ENCODE measurements around the gene MCAM. TPM values are rescaled to one million over a fixed set of nuclear protein-coding genes. Genes with fewer than 3 reads are reported as not detected.

MCAM gene
- total RNA-seq, 1 experiment from 2014 or later, result 124 TPM

- Histone ChIP-seq H3K27ac (ENCODE audit: low read length) (no peak overlapping the region), H4K20me1 (ENCODE audit: low read length) (no peaks in the 10 kb centered on the region), H3F3A (ENCODE audit: low read length, unreplicated experiment) (no peaks in the 10 kb centered on the region), H3K4me3 (ENCODE audit: low read length) (no peak overlapping the region), H3K4me2 (ENCODE audit: low read length) (no peak overlapping the region), H3K9ac (ENCODE audit: low read length) (no peak overlapping the region), H3K79me2 (ENCODE audit: low read length) (no peaks in the 10 kb centered on the region), H2AFZ (ENCODE audit: low read length) (no peak overlapping the region), H3K27me3 (ENCODE audit: low read length) (no peaks in the 10 kb centered on the region), H3K9me3 (ENCODE audit: low read length) (no peaks in the 10 kb centered on the region), H3K36me3 (ENCODE audit: low read depth, low read length) (peaks cover 52% of the 10 kb centered on the region; the same call in 1 of the 2 replicates), H3K4me1 (ENCODE audit: insufficient read depth, low read length) (no peaks in the 10 kb centered on the region), H3K9me2 (replicated peaks; ENCODE audit: low read length) (no peaks in the 10 kb centered on the region)
- ChIA-PET CTCF (interaction anchor here (0.7 kb wide), 1 partner anchor 22 kb away, joined by 5 read pairs; no protein-coding TSS in a partner anchor), POLR2A (ENCODE audit: unreplicated experiment) (interaction anchor here (0.6 kb wide), 1 partner anchor 27 kb away, joined by 7 read pairs; no protein-coding TSS in a partner anchor)
- 0 out of 2 replicates have a peak, but pooled peaks have one; percentile 12 for ATAC-seq
- intact Hi-C loops (cut with micrococcal nuclease), result no loop called here
- no TSS peak for BruUV-seq (replicated peaks)
- no peak for TF ChIP-seq EZH2phosphoT487 (IDR thresholded peaks at IDR 0.05; ENCODE audit: borderline replicate concordance, low read length)
- no peak for TF ChIP-seq EZH2 (IDR thresholded peaks at IDR 0.05; ENCODE audit: low read length, unreplicated experiment)
- TF ChIP-seq CTCF (conservative IDR thresholded peaks at IDR 0.05; ENCODE audit: low read depth, low read length), result no peak
- DNase-seq, result no peak
These were observed 10.5 kb downstream of the MCAM start for GRCh38 chr11:119306373-119306890.

DNA sequence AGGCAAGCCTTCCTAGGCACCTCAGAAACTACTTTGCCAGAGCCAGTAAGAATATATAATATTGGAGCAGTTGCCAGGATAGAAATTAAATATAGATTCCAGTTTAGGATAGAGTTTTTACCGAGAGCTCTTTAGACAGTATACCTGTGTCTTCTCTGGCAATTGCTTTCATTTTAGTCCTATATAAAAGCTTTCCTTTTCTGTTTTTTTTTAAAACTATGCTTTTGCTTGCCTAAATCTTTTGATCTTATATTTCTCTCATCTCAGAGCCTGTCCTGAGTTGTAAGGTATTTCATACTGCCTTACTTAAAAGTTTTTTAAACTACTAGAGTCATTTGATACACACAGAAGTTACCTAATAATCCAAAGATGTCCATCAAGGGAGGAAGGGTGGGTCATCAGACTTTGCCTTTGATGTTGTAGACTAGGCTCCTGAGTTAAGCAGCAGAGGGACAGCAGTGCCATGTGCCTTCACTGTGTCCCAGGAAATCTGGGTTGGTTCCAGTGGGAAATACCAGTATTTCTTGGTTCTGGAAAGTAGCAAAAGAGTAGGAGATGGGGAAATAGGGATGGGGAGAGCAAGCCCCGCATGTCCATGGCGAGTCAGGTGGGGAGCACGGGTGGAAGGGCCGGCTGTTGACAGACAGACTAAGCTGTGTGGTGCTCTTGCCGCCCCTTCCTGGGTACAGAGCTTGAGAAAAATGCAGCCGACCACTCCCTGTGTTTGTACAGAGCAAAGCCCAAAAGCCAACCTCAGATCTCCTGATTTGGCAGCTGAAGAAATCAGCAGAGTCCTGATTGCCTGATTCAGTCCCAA, 11.2 kb downstream of the MCAM start:
- no peak for DNase-seq
- no peaks in the 10 kb centered on the region for H3K9me2 ChIP-seq (replicated peaks; ENCODE audit: low read length)
- TF ChIP-seq EZH2 (IDR thresholded peaks at IDR 0.05; ENCODE audit: low read length, unreplicated experiment), result no peak
- no peak for TF ChIP-seq EZH2phosphoT487 (IDR thresholded peaks at IDR 0.05; ENCODE audit: borderline replicate concordance, low read length)
- TF ChIP-seq CTCF (conservative IDR thresholded peaks at IDR 0.05; ENCODE audit: low read depth, low read length), result no peak
- CTCF ChIA-PET, result no interaction called here
- no TSS peak for BruUV-seq (replicated peaks)
- H3F3A ChIP-seq (ENCODE audit: low read length, unreplicated experiment), result no peaks in the 10 kb centered on the region
- intact Hi-C loops (cut with micrococcal nuclease), result no loop called here
- H4K20me1 ChIP-seq (ENCODE audit: low read length), result no peaks in the 10 kb centered on the region
- H3K27ac ChIP-seq (ENCODE audit: low read length), result no peak overlapping the region
- no peak overlapping the region for H3K4me3 ChIP-seq (ENCODE audit: low read length)
- no peaks in the 10 kb centered on the region for H3K27me3 ChIP-seq (ENCODE audit: low read length)
- peaks cover 48% of the 10 kb centered on the region; the same call in 1 of the 2 replicates for H3K36me3 ChIP-seq (ENCODE audit: low read depth, low read length)
- no peak overlapping the region for H3K4me2 ChIP-seq (ENCODE audit: low read length)
- no peak for ATAC-seq
- POLR2A ChIA-PET (ENCODE audit: unreplicated experiment), result no interaction called here
- no peaks in the 10 kb centered on the region for H3K79me2 ChIP-seq (ENCODE audit: low read length)
- H3K9me3 ChIP-seq (ENCODE audit: low read length), result no peaks in the 10 kb centered on the region
- no peaks in the 10 kb centered on the region for H3K4me1 ChIP-seq (ENCODE audit: insufficient read depth, low read length)
- no peak overlapping the region for H2AFZ ChIP-seq (ENCODE audit: low read length)
- H3K9ac ChIP-seq (ENCODE audit: low read length), result no peak overlapping the region

GRCh38 chr11:119303227-119303718, 13.7 kb downstream of the MCAM start:
- TF ChIP-seq EZH2 (IDR thresholded peaks at IDR 0.05; ENCODE audit: low read length, unreplicated experiment), result no peak
- no peak for TF ChIP-seq EZH2phosphoT487 (IDR thresholded peaks at IDR 0.05; ENCODE audit: borderline replicate concordance, low read length)
- no peak for TF ChIP-seq CTCF (conservative IDR thresholded peaks at IDR 0.05; ENCODE audit: low read depth, low read length)
- Histone ChIP-seq H3K36me3 (ENCODE audit: low read depth, low read length) (peaks cover 54% of the 10 kb centered on the region), H3K4me1 (ENCODE audit: insufficient read depth, low read length) (no peaks in the 10 kb centered on the region), H3K27me3 (ENCODE audit: low read length) (no peaks in the 10 kb centered on the region), H3F3A (ENCODE audit: low read length, unreplicated experiment) (no peaks in the 10 kb centered on the region), H2AFZ (ENCODE audit: low read length) (no peak overlapping the region), H3K79me2 (ENCODE audit: low read length) (no peaks in the 10 kb centered on the region), H3K4me3 (ENCODE audit: low read length) (no peak overlapping the region), H3K4me2 (ENCODE audit: low read length) (no peak overlapping the region), H4K20me1 (ENCODE audit: low read length) (no peaks in the 10 kb centered on the region), H3K9me2 (replicated peaks; ENCODE audit: low read length) (no peaks in the 10 kb centered on the region), H3K27ac (ENCODE audit: low read length) (no peak overlapping the region), H3K9me3 (ENCODE audit: low read length) (no peaks in the 10 kb centered on the region), H3K9ac (ENCODE audit: low read length) (no peak overlapping the region)
- no TSS peak for BruUV-seq (replicated peaks)
- intact Hi-C loops (cut with micrococcal nuclease), result no loop called here
- CTCF ChIA-PET, result no interaction called here
- POLR2A ChIA-PET (ENCODE audit: unreplicated experiment), result no interaction called here
- ATAC-seq, result no peak
- DNase-seq, result no peak
